Measurements from ENCODE around the gene MPDU1. TPM values are rescaled to one million over a fixed set of nuclear protein-coding genes. Genes with fewer than 3 reads are reported as not detected.

Gene MPDU1
- total and polyA plus RNA-seq, 3 experiments from 2014 or later = 40.5 to 124 (median 115) TPM

DNA sequence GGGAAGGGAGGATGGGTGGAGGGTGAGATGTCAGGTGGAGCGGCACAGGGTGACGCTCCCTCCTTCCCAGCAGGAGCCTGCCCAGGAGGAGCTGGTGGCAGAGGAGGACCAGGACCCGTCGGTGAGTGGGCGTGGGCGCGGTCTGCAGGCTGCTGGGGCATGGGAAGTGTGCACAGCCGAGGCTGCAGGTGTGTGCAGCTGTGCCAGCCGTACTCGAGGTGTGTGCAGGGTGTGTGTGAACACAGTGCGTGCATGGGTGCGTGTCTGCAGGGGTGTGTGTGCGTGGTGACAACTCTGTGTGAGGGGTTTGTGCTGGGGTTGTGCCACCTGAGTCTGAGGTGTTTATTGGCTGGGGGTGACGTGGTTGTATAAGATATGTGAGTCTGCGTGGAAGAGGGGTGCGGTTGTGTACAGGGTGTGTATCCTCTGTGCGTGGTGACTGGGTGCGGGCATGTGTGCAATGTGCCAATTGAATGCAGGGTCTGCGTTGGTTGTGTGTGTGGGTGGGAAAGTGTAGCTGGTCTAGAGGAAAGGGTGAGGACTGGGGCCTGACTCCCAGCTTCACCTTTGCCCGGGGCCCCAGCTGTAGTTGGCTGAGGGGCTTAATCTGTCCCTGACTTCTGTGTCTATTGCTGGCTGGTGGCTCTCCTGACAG is 34.1 kb upstream of the MPDU1 start:
- Mint-ChIP-seq H3K9me3 (no peaks in the 10 kb centered on the region), H3K4me3 (peak overlapping the region; percentile 77 to 90 (median 88)), H3K27ac (peak overlapping the region; percentile 76 to 97 (median 89)), H3K4me1 (peaks cover 41 to 55% (median 50%) of the 10 kb centered on the region in 3 donors), H3K27me3 (peaks cover 0 to 2% of the 10 kb centered on the region in 2 donors), H3K36me3 (peaks cover 0 to 18% (median 2%) of the 10 kb centered on the region in 3 donors)
- H3K36me3 ChIP-seq (ENCODE audit: insufficient read depth, low read length) = no peaks in the 10 kb centered on the region
- ChIA-PET CTCF (interaction anchor here (7.6 kb wide), 1 partner anchor 11 kb away, joined by 42 read pairs; the partner anchor contains the start of gene SENP3), POLR2A (interaction anchor here (1.4 kb wide), 2 partner anchors 11 to 138 kb away, joined by 3 to 4 read pairs; partner anchors contain the start of gene TP53)
- H3K27me3 ChIP-seq (ENCODE audit: insufficient read depth, low read length, poor library complexity, severe bottlenecking) = no peaks in the 10 kb centered on the region
- DNase-seq = peak; percentile 12 to 59 (median 27)
- H3K27ac ChIP-seq (ENCODE audit: low read depth, low read length) = peak overlapping the region; percentile 38
- no peaks in the 10 kb centered on the region for H3K9me3 ChIP-seq (ENCODE audit: low read length)
- H3K4me3 ChIP-seq (ENCODE audit: low read length) = peak overlapping the region; percentile 90
- peaks cover 48% of the 10 kb centered on the region for H3K4me1 ChIP-seq (ENCODE audit: insufficient read depth, low read length)

DNA sequence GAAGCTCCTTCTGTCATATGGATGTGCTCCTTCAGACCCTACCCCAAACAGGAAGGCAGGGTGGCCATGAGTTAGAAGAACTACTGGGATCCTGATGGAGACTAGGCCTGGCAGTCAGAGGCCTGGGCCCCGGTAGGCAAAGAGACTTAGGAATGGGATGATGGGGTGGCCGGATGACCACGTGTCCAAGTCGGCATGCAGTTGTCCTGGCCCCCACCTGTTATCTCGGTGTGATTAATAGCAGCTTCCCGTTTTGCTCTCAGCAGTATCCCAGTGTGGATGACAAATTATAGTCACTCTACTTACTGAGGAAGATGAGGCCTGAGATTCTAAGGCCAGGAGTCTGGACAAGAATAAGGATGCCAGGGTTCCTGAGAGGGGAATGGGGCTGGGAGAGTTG is 33.3 kb upstream of the MPDU1 start:
- H3K4me1 ChIP-seq (ENCODE audit: insufficient read depth, low read length) = peaks cover 51% of the 10 kb centered on the region
- CTCF ChIA-PET = interaction anchor here (7.6 kb wide), 1 partner anchor 10 kb away, joined by 42 read pairs; the partner anchor contains the start of gene SENP3
- H3K4me1 Mint-ChIP-seq = peaks cover 43 to 59% (median 52%) of the 10 kb centered on the region in 3 donors
- no peaks in the 10 kb centered on the region for H3K36me3 ChIP-seq (ENCODE audit: insufficient read depth, low read length)
- peaks cover 0 to 19% (median 4%) of the 10 kb centered on the region in 3 donors for H3K36me3 Mint-ChIP-seq
- POLR2A ChIA-PET = interaction anchor here (1.4 kb wide), 1 partner anchor 10 kb away, joined by 4 read pairs; no protein-coding TSS in a partner anchor
- H3K27me3 Mint-ChIP-seq = peaks cover 0 to 2% of the 10 kb centered on the region in 2 donors
- peak overlapping the region; percentile 77 to 90 (median 88) for H3K4me3 Mint-ChIP-seq
- H3K9me3 ChIP-seq (ENCODE audit: low read length) = no peaks in the 10 kb centered on the region
- peak overlapping the region in 6 of 8 donors; percentile 60 to 97 (median 84) for H3K27ac Mint-ChIP-seq
- H3K27ac ChIP-seq (ENCODE audit: low read depth, low read length) = peak overlapping the region; percentile 38
- H3K4me3 ChIP-seq (ENCODE audit: low read length) = no peak overlapping the region
- no peaks in the 10 kb centered on the region for H3K27me3 ChIP-seq (ENCODE audit: insufficient read depth, low read length, poor library complexity, severe bottlenecking)
- H3K9me3 Mint-ChIP-seq = no peaks in the 10 kb centered on the region
- no peak for DNase-seq

DNA sequence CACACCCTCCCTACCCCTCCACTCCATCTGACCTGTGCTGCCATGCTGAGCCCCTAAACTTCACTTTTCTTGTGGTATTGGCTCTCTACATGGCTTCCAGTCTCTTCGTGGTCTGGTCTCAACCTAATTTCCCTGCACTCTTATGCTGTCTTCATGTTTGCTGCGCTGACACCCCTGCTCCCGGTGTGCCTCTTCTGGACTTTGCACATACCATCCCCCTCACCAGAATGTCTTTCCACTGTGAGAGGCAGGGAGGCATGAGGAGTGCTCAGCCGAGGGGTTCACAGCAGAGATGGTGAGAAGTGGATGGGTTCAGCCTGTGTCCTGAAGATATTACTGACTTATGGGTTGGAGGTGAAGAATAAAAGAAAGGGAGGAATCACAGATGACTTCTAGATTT is 32.3 kb upstream of the MPDU1 start:
- H3K27me3 Mint-ChIP-seq = peaks cover 0 to 2% of the 10 kb centered on the region in 2 donors
- no peaks in the 10 kb centered on the region for H3K27me3 ChIP-seq (ENCODE audit: insufficient read depth, low read length, poor library complexity, severe bottlenecking)
- H3K36me3 Mint-ChIP-seq = peaks cover 0 to 23% (median 4%) of the 10 kb centered on the region in 3 donors
- H3K4me1 Mint-ChIP-seq = peaks cover 47 to 63% (median 57%) of the 10 kb centered on the region in 3 donors
- H3K4me1 ChIP-seq (ENCODE audit: insufficient read depth, low read length) = peaks cover 54% of the 10 kb centered on the region
- no peaks in the 10 kb centered on the region for H3K9me3 ChIP-seq (ENCODE audit: low read length)
- H3K4me3 Mint-ChIP-seq = peak overlapping the region in 4 of 7 donors; percentile 33 to 77 (median 48)
- no peak overlapping the region for H3K4me3 ChIP-seq (ENCODE audit: low read length)
- no peaks in the 10 kb centered on the region for H3K36me3 ChIP-seq (ENCODE audit: insufficient read depth, low read length)
- no peak for DNase-seq
- H3K27ac Mint-ChIP-seq = peak overlapping the region; percentile 53 to 96 (median 73)
- ChIA-PET POLR2A (interaction anchor here (0.6 kb wide), 1 partner anchor 46 kb away, joined by 3 read pairs; no protein-coding TSS in a partner anchor), CTCF (interaction anchor here (1.8 to 7.6 kb wide), 2 partner anchors 9 to 37 kb away, joined by 4 to 42 read pairs; partner anchors contain the start of gene SENP3)
- no peak overlapping the region for H3K27ac ChIP-seq (ENCODE audit: low read depth, low read length)
- no peaks in the 10 kb centered on the region for H3K9me3 Mint-ChIP-seq

DNA sequence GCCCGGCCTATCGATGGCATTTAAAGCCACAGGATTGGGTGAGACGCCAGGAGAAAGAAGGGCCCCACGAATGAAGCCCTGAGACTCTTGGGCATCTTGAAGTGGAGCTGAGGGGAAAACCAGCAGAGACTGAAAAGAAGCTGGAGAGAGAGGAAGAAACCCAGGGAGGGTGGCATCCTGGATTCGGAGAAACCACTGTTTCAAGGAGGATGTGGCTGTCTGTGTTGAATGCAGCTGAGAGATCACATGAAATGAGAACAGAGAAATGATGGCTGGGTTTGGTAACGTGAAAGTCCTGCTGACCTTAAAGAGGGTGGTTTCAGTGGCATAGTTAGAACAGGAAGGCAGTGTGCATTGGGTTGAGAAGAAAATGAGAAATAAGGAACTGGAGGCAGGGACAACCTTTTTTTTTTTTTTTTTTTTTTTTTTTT is 31.0 kb upstream of the MPDU1 start:
- DNase-seq = peak in 2 of 5 donors; percentile 53 to 75
- H3K27ac Mint-ChIP-seq = peak overlapping the region; percentile 77 to 96 (median 90)
- Histone ChIP-seq H3K4me1 (ENCODE audit: insufficient read depth, low read length) (peaks cover 52% of the 10 kb centered on the region), H3K27me3 (ENCODE audit: insufficient read depth, low read length, poor library complexity, severe bottlenecking) (no peaks in the 10 kb centered on the region), H3K9me3 (ENCODE audit: low read length) (no peaks in the 10 kb centered on the region), H3K36me3 (ENCODE audit: insufficient read depth, low read length) (no peaks in the 10 kb centered on the region), H3K27ac (ENCODE audit: low read depth, low read length) (no peak overlapping the region), H3K4me3 (ENCODE audit: low read length) (no peak overlapping the region)
- ChIA-PET CTCF (interaction anchor here (0.6 to 7.6 kb wide), 3 partner anchors 8 to 96 kb away, joined by 3 to 42 read pairs (median 4); partner anchors contain the start of gene SENP3), POLR2A (interaction anchor here (0.5 to 0.7 kb wide), 6 partner anchors 21 to 208 kb away, joined by 3 to 10 read pairs (median 4); partner anchors contain the start of gene SAT2)
- peak overlapping the region; percentile 21 to 81 (median 62) for H3K4me3 Mint-ChIP-seq
- peaks cover 49 to 63% (median 60%) of the 10 kb centered on the region in 3 donors for H3K4me1 Mint-ChIP-seq
- H3K27me3 Mint-ChIP-seq = no peaks in the 10 kb centered on the region
- no peaks in the 10 kb centered on the region for H3K9me3 Mint-ChIP-seq
- H3K36me3 Mint-ChIP-seq = peaks cover 0 to 26% (median 4%) of the 10 kb centered on the region in 3 donors

DNA sequence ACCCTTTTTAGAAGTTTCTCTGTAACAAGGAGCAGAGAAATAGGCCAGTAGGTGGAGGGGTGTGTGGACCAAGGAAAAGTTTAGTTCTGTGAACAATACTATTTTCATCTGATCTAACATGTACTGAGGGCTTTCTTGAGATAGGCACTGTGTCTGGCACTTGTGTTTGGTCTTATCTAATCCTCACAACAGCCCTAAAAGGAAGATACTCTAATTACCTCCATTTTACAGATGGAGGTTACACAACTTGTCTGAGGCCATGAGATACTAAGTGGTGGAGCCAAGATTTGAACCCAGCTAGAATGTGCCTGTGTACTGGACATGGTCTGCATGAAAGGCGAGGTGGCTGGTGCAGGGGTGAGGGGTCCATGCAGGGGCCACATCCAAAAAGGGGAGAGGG is 30.3 kb upstream of the MPDU1 start:
- Histone ChIP-seq H3K4me1 (ENCODE audit: insufficient read depth, low read length) (peaks cover 51% of the 10 kb centered on the region), H3K4me3 (ENCODE audit: low read length) (peak overlapping the region; percentile 27), H3K9me3 (ENCODE audit: low read length) (no peaks in the 10 kb centered on the region), H3K27me3 (ENCODE audit: insufficient read depth, low read length, poor library complexity, severe bottlenecking) (no peaks in the 10 kb centered on the region), H3K36me3 (ENCODE audit: insufficient read depth, low read length) (no peaks in the 10 kb centered on the region), H3K27ac (ENCODE audit: low read depth, low read length) (no peak overlapping the region)
- DNase-seq = peak in 1 of 5 donors; percentile 6
- Mint-ChIP-seq H3K36me3 (peaks cover 0 to 26% (median 4%) of the 10 kb centered on the region in 3 donors), H3K9me3 (no peaks in the 10 kb centered on the region), H3K4me3 (peak overlapping the region in 4 of 7 donors; percentile 7 to 81 (median 40)), H3K27me3 (no peaks in the 10 kb centered on the region), H3K27ac (peak overlapping the region; percentile 51 to 92 (median 88)), H3K4me1 (peaks cover 44 to 59% (median 56%) of the 10 kb centered on the region in 3 donors)
- ChIA-PET POLR2A (interaction anchor here (0.6 kb wide), 2 partner anchors 74 to 209 kb away, joined by 10 read pairs; partner anchors contain the start of gene SAT2), CTCF (interaction anchor here (0.6 to 1.8 kb wide), 2 partner anchors 39 to 96 kb away, joined by 3 read pairs; no protein-coding TSS in a partner anchor)

DNA sequence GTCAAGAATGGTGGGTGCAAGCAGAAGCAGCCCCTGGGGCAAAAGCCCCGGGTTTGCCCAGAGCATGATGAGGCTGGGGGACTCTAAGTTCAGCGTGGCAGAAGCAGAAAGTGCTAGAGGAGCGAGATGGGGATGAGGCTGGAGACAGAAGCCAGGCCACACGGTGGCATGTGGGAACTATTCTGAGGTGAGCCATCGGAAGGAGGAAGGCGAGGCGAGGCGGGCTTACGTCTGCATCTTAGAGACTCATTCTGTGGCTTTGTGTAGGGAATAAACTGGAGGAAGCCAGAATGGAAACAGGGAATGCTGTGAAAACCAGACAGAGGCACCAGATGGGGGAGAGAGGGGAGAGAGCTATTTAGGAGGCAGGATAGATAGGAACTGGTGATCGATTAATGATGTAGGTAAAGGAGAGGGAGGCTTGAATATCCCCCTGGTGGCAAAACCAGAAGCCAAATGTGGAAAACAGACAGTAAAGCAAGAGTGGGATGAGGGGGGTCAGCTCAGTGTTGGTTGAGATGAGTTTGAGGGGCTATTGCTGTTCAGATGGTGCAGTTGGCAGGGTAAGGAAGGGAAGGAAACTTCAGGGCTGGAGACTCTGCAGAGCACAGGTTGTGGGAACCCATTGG is 28.2 kb upstream of the MPDU1 start:
- Histone ChIP-seq H3K4me1 (ENCODE audit: insufficient read depth, low read length) (peaks cover 56% of the 10 kb centered on the region), H3K27ac (ENCODE audit: low read depth, low read length) (no peak overlapping the region), H3K9me3 (ENCODE audit: low read length) (no peaks in the 10 kb centered on the region), H3K27me3 (ENCODE audit: insufficient read depth, low read length, poor library complexity, severe bottlenecking) (no peaks in the 10 kb centered on the region), H3K4me3 (ENCODE audit: low read length) (no peak overlapping the region), H3K36me3 (ENCODE audit: insufficient read depth, low read length) (no peaks in the 10 kb centered on the region)
- H3K9me3 Mint-ChIP-seq = no peaks in the 10 kb centered on the region
- peak overlapping the region in 7 of 8 donors; percentile 49 to 96 (median 82) for H3K27ac Mint-ChIP-seq
- CTCF ChIA-PET = interaction anchor here (1.3 to 2.3 kb wide), 3 partner anchors 32 to 119 kb away, joined by 3 to 10 read pairs (median 4); no protein-coding TSS in a partner anchor
- peaks cover 0 to 26% (median 4%) of the 10 kb centered on the region in 3 donors for H3K36me3 Mint-ChIP-seq
- H3K27me3 Mint-ChIP-seq = no peaks in the 10 kb centered on the region
- peak overlapping the region in 1 of 7 donors; percentile 34 for H3K4me3 Mint-ChIP-seq
- peaks cover 40 to 47% (median 46%) of the 10 kb centered on the region in 3 donors for H3K4me1 Mint-ChIP-seq
- POLR2A ChIA-PET = no interaction called here
- no peak for DNase-seq

DNA sequence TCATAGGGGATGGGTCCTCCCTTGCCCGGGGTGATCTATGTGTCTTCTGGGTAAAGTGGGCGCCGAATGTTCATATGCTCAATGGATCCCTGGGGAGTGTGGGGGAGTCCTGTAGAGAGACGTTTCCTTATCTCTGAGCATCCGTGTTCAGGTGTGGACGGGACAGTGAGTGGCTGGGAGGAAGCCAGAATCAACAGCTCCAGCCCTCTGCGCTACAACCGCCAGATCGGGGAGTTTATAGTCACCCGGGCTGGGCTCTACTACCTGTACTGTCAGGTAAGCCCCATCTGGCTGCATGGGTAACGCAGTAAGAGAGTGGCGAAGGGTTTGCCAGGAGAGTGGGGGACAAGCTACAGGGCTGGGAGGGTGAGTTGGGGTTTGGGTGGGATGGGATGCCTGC is 27.0 kb upstream of the MPDU1 start:
- H3K4me1 ChIP-seq (ENCODE audit: insufficient read depth, low read length) = peaks cover 56% of the 10 kb centered on the region
- H3K27me3 ChIP-seq (ENCODE audit: insufficient read depth, low read length, poor library complexity, severe bottlenecking) = no peaks in the 10 kb centered on the region
- no peaks in the 10 kb centered on the region for H3K9me3 ChIP-seq (ENCODE audit: low read length)
- Mint-ChIP-seq H3K27me3 (peaks cover 0 to 2% of the 10 kb centered on the region in 2 donors), H3K9me3 (peaks cover 0 to 2% (median 0%) of the 10 kb centered on the region in 5 donors), H3K27ac (peak overlapping the region in 5 of 8 donors; percentile 33 to 86 (median 48)), H3K4me3 (peak overlapping the region in 1 of 7 donors; percentile 4), H3K4me1 (peaks cover 41 to 47% (median 47%) of the 10 kb centered on the region in 3 donors), H3K36me3 (peaks cover 0 to 28% (median 2%) of the 10 kb centered on the region in 3 donors)
- no peak for DNase-seq
- H3K4me3 ChIP-seq (ENCODE audit: low read length) = no peak overlapping the region
- H3K36me3 ChIP-seq (ENCODE audit: insufficient read depth, low read length) = no peaks in the 10 kb centered on the region
- CTCF ChIA-PET = interaction anchor here (1.3 to 2.3 kb wide), 3 partner anchors 33 to 120 kb away, joined by 3 to 10 read pairs (median 6); no protein-coding TSS in a partner anchor
- POLR2A ChIA-PET = no interaction called here
- no peak overlapping the region for H3K27ac ChIP-seq (ENCODE audit: low read depth, low read length)
